Measurements from ENCODE around the gene AARS2.

AARS2 gene

GRCh38 chr6:44311767-44312166 is 1.4 kb downstream of the AARS2 start:
- Histone ChIP-seq H3K36me3 (ENCODE audit: control insufficient read depth, insufficient read depth, low read length) (peaks cover 20% of the 10 kb centered on the region), H3K4me3 (replicated peaks; ENCODE audit: low read depth, low read length) (no peak overlapping the region), H3K27me3 (replicated peaks; ENCODE audit: control insufficient read depth, insufficient read depth, low read length) (no peaks in the 10 kb centered on the region)
- no peak for DNase-seq (ENCODE audit: extremely low read depth, insufficient read length)
- TF ChIP-seq, protein P1, sequence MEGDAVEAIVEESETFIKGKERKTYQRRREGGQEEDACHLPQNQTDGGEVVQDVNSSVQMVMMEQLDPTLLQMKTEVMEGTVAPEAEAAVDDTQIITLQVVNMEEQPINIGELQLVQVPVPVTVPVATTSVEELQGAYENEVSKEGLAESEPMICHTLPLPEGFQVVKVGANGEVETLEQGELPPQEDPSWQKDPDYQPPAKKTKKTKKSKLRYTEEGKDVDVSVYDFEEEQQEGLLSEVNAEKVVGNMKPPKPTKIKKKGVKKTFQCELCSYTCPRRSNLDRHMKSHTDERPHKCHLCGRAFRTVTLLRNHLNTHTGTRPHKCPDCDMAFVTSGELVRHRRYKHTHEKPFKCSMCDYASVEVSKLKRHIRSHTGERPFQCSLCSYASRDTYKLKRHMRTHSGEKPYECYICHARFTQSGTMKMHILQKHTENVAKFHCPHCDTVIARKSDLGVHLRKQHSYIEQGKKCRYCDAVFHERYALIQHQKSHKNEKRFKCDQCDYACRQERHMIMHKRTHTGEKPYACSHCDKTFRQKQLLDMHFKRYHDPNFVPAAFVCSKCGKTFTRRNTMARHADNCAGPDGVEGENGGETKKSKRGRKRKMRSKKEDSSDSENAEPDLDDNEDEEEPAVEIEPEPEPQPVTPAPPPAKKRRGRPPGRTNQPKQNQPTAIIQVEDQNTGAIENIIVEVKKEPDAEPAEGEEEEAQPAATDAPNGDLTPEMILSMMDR (IDR thresholded peaks at IDR 0.05; ENCODE audit: insufficient read depth, low read length, poor library complexity, severe bottlenecking): no peak

- Histone ChIP-seq H3K36me3 (ENCODE audit: control insufficient read depth, insufficient read depth, low read length) (peaks cover 23% of the 10 kb centered on the region), H3K4me3 (replicated peaks; ENCODE audit: low read depth, low read length) (no peak overlapping the region), H3K27me3 (replicated peaks; ENCODE audit: control insufficient read depth, insufficient read depth, low read length) (no peaks in the 10 kb centered on the region)
- TF ChIP-seq, protein P1 (IDR thresholded peaks at IDR 0.05; ENCODE audit: insufficient read depth, low read length, poor library complexity, severe bottlenecking): no peak
- no peak for DNase-seq (ENCODE audit: extremely low read depth, insufficient read length)
These were observed 1.8 kb downstream of the AARS2 start for GRCh38 chr6:44311304-44311703.

- TF ChIP-seq, protein P1 (IDR thresholded peaks at IDR 0.05; ENCODE audit: insufficient read depth, low read length, poor library complexity, severe bottlenecking): no peak
- Histone ChIP-seq H3K27me3 (replicated peaks; ENCODE audit: control insufficient read depth, insufficient read depth, low read length) (no peaks in the 10 kb centered on the region), H3K4me3 (replicated peaks; ENCODE audit: low read depth, low read length) (no peak overlapping the region), H3K36me3 (ENCODE audit: control insufficient read depth, insufficient read depth, low read length) (peaks cover 23% of the 10 kb centered on the region)
- no peak for DNase-seq (ENCODE audit: extremely low read depth, insufficient read length)
These were observed 2.9 kb downstream of the AARS2 start for GRCh38 chr6:44310241-44310640.

DNA sequence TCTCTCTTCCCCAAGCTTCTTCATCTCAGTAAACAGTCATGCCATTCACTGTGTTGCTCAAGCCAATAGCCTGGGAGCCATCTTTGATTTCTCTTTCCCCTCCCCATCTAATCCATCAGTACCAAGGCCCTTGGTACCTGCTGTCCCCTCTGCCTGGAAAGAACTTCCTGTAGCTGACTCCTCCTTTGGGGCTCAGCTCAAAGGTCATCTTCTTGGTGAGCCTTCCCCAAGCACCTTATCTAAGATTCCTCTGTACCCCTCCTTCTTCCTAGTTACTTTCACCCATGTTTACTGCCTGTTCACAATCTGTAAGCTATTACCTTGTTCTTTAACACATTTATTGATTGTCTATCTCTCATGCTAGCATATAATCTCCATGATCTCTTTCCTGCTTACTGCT is 3.5 kb downstream of the AARS2 start:
- TF ChIP-seq, protein P1 (IDR thresholded peaks at IDR 0.05; ENCODE audit: insufficient read depth, low read length, poor library complexity, severe bottlenecking): no peak
- H3K4me3 ChIP-seq (replicated peaks; ENCODE audit: low read depth, low read length): no peak overlapping the region
- H3K36me3 ChIP-seq (ENCODE audit: control insufficient read depth, insufficient read depth, low read length): peaks cover 28% of the 10 kb centered on the region
- no peak for DNase-seq (ENCODE audit: extremely low read depth, insufficient read length)
- H3K27me3 ChIP-seq (replicated peaks; ENCODE audit: control insufficient read depth, insufficient read depth, low read length): no peaks in the 10 kb centered on the region

DNA sequence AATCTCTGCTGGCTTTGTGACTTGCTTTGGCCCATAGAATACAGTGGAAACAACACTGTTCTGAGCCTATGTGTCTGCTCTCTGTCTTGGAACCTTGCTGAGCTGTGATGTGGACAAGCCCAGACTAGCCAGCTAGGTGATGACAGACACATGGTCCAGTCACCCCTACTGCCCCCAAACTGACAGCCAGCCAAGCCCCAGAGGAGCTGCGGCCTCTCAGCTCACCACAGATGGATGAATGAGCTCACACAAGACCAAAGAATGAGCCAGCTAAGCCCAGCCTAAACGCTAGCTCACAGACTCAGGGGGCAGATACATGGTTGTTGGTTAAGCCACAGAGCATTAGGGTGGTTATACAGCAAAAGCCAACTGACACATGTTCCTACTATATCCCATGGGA is 4.1 kb downstream of the AARS2 start:
- H3K4me3 ChIP-seq (replicated peaks; ENCODE audit: low read depth, low read length): no peak overlapping the region
- H3K36me3 ChIP-seq (ENCODE audit: control insufficient read depth, insufficient read depth, low read length): peaks cover 32% of the 10 kb centered on the region
- TF ChIP-seq, protein P1 (IDR thresholded peaks at IDR 0.05; ENCODE audit: insufficient read depth, low read length, poor library complexity, severe bottlenecking): no peak
- DNase-seq (ENCODE audit: extremely low read depth, insufficient read length): no peak
- H3K27me3 ChIP-seq (replicated peaks; ENCODE audit: control insufficient read depth, insufficient read depth, low read length): no peaks in the 10 kb centered on the region

GRCh38 chr6:44307217-44307616 is 5.9 kb downstream of the AARS2 start:
- Histone ChIP-seq H3K27me3 (replicated peaks; ENCODE audit: control insufficient read depth, insufficient read depth, low read length) (no peaks in the 10 kb centered on the region), H3K36me3 (ENCODE audit: control insufficient read depth, insufficient read depth, low read length) (peaks cover 48% of the 10 kb centered on the region)
- TF ChIP-seq, protein P1 (IDR thresholded peaks at IDR 0.05; ENCODE audit: insufficient read depth, low read length, poor library complexity, severe bottlenecking): no peak

More at GRCh38 chr6:44307217-44307616, 5.9 kb downstream of the AARS2 start:
- DNase-seq (ENCODE audit: extremely low read depth, insufficient read length): no peak
- H3K4me3 ChIP-seq (replicated peaks; ENCODE audit: low read depth, low read length): no peak overlapping the region

All from GM06990 (cell line).